ENCODE data around the gene TNFRSF8. TPM values are rescaled to one million over a fixed set of nuclear protein-coding genes. Genes with fewer than 3 reads are reported as not detected.

TNFRSF8 gene
- total RNA-seq, 1 donor from 2014 or later = not detected

GRCh38 chr1:12177999-12178441 is 114.9 kb downstream of the TNFRSF8 start:
- no peak for DNase-seq (ENCODE audit: low read depth, low spot score)
- TF ChIP-seq, protein P1, sequence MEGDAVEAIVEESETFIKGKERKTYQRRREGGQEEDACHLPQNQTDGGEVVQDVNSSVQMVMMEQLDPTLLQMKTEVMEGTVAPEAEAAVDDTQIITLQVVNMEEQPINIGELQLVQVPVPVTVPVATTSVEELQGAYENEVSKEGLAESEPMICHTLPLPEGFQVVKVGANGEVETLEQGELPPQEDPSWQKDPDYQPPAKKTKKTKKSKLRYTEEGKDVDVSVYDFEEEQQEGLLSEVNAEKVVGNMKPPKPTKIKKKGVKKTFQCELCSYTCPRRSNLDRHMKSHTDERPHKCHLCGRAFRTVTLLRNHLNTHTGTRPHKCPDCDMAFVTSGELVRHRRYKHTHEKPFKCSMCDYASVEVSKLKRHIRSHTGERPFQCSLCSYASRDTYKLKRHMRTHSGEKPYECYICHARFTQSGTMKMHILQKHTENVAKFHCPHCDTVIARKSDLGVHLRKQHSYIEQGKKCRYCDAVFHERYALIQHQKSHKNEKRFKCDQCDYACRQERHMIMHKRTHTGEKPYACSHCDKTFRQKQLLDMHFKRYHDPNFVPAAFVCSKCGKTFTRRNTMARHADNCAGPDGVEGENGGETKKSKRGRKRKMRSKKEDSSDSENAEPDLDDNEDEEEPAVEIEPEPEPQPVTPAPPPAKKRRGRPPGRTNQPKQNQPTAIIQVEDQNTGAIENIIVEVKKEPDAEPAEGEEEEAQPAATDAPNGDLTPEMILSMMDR (conservative IDR thresholded peaks at IDR 0.05) = no peak
- Mint-ChIP-seq H3K27ac (ENCODE audit: unreplicated experiment) (no peak overlapping the region), H3K27me3 (ENCODE audit: low read depth) (no peaks in the 10 kb centered on the region), H3K4me3 (no peak overlapping the region), H3K36me3 (ENCODE audit: low read depth) (no peaks in the 10 kb centered on the region), H3K4me1 (peaks cover 63% of the 10 kb centered on the region), H3K9me3 (no peaks in the 10 kb centered on the region)

DNA sequence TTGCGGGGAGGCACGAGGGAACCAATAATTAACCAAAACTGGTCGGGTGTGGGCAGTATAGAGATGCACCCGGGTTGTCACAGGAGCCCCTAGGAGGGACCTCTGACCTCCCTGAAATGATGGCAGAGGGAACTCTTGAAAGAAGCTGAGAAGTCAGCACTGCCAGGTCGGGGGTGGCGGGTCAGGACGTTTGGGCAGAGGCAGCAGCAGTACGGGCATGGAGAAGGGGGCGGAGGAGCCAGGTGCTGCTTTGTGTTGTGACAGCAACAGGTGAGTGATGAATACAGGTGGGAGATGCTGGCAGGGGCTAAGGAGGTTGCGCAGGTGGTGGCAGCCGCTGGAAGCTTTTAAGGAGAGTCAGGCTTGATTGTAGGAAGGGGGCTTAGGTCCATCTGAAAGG is 115.4 kb downstream of the TNFRSF8 start:
- no peaks in the 10 kb centered on the region for H3K36me3 Mint-ChIP-seq (ENCODE audit: low read depth)
- H3K27ac Mint-ChIP-seq (ENCODE audit: unreplicated experiment) = no peak overlapping the region
- no peak overlapping the region for H3K4me3 Mint-ChIP-seq
- H3K9me3 Mint-ChIP-seq = no peaks in the 10 kb centered on the region
- no peak for DNase-seq (ENCODE audit: low read depth, low spot score)
- no peaks in the 10 kb centered on the region for H3K27me3 Mint-ChIP-seq (ENCODE audit: low read depth)
- peaks cover 68% of the 10 kb centered on the region for H3K4me1 Mint-ChIP-seq
- TF ChIP-seq, protein P1 (conservative IDR thresholded peaks at IDR 0.05) = no peak

GRCh38 chr1:12179111-12179519 is 116.0 kb downstream of the TNFRSF8 start:
- peaks cover 72% of the 10 kb centered on the region for H3K4me1 Mint-ChIP-seq
- H3K27ac Mint-ChIP-seq (ENCODE audit: unreplicated experiment) = no peak overlapping the region
- no peaks in the 10 kb centered on the region for H3K9me3 Mint-ChIP-seq
- H3K4me3 Mint-ChIP-seq = no peak overlapping the region
- H3K36me3 Mint-ChIP-seq (ENCODE audit: low read depth) = no peaks in the 10 kb centered on the region
- TF ChIP-seq, protein P1 (conservative IDR thresholded peaks at IDR 0.05) = no peak
- no peaks in the 10 kb centered on the region for H3K27me3 Mint-ChIP-seq (ENCODE audit: low read depth)
- no peak for DNase-seq (ENCODE audit: low read depth, low spot score)

DNA sequence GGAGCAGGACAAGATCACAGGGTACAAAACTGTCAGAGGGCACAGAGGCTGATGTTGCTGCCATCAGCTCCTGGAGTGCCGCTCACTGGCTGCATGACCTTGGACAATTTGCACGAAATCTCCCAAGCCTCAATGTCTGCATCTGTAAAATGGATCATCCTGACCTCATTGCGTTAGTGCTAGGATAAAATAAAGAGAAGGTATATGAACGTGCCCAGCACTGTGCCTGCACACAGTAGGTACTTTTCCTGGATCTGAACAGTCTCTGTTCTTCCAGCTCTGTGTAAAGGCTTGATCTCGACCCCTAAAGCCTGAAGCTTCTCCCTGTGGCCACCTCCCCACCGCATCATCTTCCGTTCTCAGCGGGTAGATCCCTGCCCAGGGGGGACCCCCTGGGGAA is 116.6 kb downstream of the TNFRSF8 start:
- no peak overlapping the region for H3K27ac Mint-ChIP-seq (ENCODE audit: unreplicated experiment)
- H3K4me1 Mint-ChIP-seq = peaks cover 71% of the 10 kb centered on the region

DNA sequence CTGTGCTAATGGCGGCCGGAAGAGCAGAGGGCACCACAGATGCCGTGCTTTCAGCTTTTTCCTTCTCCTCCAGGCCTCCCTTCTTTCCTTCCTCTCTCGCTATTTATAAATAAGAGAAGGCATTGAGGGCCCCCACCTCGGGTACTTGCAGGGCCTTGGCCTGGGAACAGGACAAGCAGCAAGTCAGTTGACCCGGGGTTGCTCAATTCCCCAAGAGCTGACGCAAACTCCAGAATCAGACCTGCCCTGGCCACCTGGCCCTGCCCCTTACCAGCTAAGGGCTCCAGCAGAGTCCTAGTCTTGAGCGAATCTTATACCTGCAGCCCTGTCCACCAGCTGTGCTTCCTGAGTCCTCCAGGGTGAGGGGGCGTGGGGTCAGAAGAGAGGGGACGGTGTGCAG is 117.2 kb downstream of the TNFRSF8 start:
- no peaks in the 10 kb centered on the region for H3K9me3 Mint-ChIP-seq
- H3K27ac Mint-ChIP-seq (ENCODE audit: unreplicated experiment) = no peak overlapping the region
- TF ChIP-seq, protein P1 (conservative IDR thresholded peaks at IDR 0.05) = no peak
- DNase-seq (ENCODE audit: low read depth, low spot score) = no peak
- H3K27me3 Mint-ChIP-seq (ENCODE audit: low read depth) = no peaks in the 10 kb centered on the region
- H3K4me3 Mint-ChIP-seq = no peak overlapping the region
- peaks cover 71% of the 10 kb centered on the region for H3K4me1 Mint-ChIP-seq
- H3K36me3 Mint-ChIP-seq (ENCODE audit: low read depth) = no peaks in the 10 kb centered on the region

More for the DNA sequence above, 116.6 kb downstream of the TNFRSF8 start:
- Mint-ChIP-seq H3K9me3 (no peaks in the 10 kb centered on the region), H3K36me3 (ENCODE audit: low read depth) (no peaks in the 10 kb centered on the region), H3K27me3 (ENCODE audit: low read depth) (no peaks in the 10 kb centered on the region), H3K4me3 (no peak overlapping the region)
- TF ChIP-seq, protein P1 (conservative IDR thresholded peaks at IDR 0.05) = no peak
- DNase-seq (ENCODE audit: low read depth, low spot score) = no peak

DNA sequence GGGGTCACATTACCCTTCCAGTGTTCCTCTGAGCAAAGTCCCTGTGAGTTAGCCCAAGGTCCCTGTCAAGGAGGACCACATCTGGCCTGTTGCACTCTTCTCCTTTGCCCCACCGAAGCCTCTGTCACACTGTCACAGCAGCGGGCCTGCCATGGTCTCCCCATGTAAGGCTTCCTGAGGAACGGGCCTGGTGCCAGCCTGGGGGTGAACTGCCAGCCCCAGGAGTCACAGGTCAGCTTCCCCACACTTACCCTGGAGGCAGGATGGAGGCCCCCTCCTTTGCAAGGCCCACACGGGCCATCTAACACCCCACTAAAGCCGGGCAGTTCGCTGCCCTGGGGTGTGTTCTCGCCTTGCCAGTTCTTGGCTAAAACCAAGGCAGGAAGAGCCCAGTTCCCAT is 117.8 kb downstream of the TNFRSF8 start:
- peak overlapping the region; percentile 31 for H3K4me3 Mint-ChIP-seq
- no peak overlapping the region for H3K27ac Mint-ChIP-seq (ENCODE audit: unreplicated experiment)
- no peaks in the 10 kb centered on the region for H3K27me3 Mint-ChIP-seq (ENCODE audit: low read depth)
- DNase-seq (ENCODE audit: low read depth, low spot score) = no peak
- no peaks in the 10 kb centered on the region for H3K9me3 Mint-ChIP-seq
- H3K36me3 Mint-ChIP-seq (ENCODE audit: low read depth) = no peaks in the 10 kb centered on the region
- peaks cover 69% of the 10 kb centered on the region for H3K4me1 Mint-ChIP-seq
- TF ChIP-seq, protein P1 (conservative IDR thresholded peaks at IDR 0.05) = no peak
